ENCODE measurements around the gene DERL3.
"Not testable (repeated sequence)": the region's sequence is repeated elsewhere in the genome, so short reads cannot be mapped to it uniquely, and the experiment has no call there.

The DERL3 gene

GRCh38 chr22:23862103-23862502 is 23.3 kb upstream of the DERL3 start:
- Histone ChIP-seq H3F3A (ENCODE audit: low read depth) (no peaks in the 10 kb centered on the region), H3K9ac (ENCODE audit: low read depth, low read length, poor library complexity, severe bottlenecking) (no peak overlapping the region), H3K4me1 (ENCODE audit: insufficient read depth, low read length, poor library complexity, severe bottlenecking) (peaks cover 17% of the 10 kb centered on the region), H3K9me2 (replicated peaks; ENCODE audit: low read depth, low read length) (no peaks in the 10 kb centered on the region), H2AFZ (ENCODE audit: low read length) (no peak overlapping the region), H3K36me3 (ENCODE audit: insufficient read depth, low read length) (no peaks in the 10 kb centered on the region), H3K4me2 (ENCODE audit: low read depth, low read length, poor library complexity, severe bottlenecking) (no peak overlapping the region), H3K79me2 (ENCODE audit: insufficient read depth, low read length) (peaks cover 10% of the 10 kb centered on the region; the same call in 1 of the 2 replicates), H3K9me3 (ENCODE audit: insufficient read depth, low read depth, low read length) (no peaks in the 10 kb centered on the region), H3K27me3 (ENCODE audit: insufficient read depth, low read length, poor library complexity, severe bottlenecking) (no peaks in the 10 kb centered on the region), H3K4me3 (ENCODE audit: low read length, poor library complexity, severe bottlenecking) (no peak overlapping the region), H4K20me1 (ENCODE audit: insufficient read depth, low read length, poor library complexity, severe bottlenecking) (no peaks in the 10 kb centered on the region)
- no peak for TF ChIP-seq EZH2phosphoT487 (IDR thresholded peaks at IDR 0.05; ENCODE audit: borderline replicate concordance)
- TF ChIP-seq CTCF (conservative IDR thresholded peaks at IDR 0.05; ENCODE audit: low read length): peak; percentile 89

GRCh38 chr22:23860187-23860586 is 21.4 kb upstream of the DERL3 start:
- H3K4me3 ChIP-seq (ENCODE audit: low read length, poor library complexity, severe bottlenecking); H3K27me3 ChIP-seq (ENCODE audit: insufficient read depth, low read length, poor library complexity, severe bottlenecking); H3K9ac ChIP-seq (ENCODE audit: low read depth, low read length, poor library complexity, severe bottlenecking); H3F3A ChIP-seq (ENCODE audit: low read depth); H3K9me2 ChIP-seq (replicated peaks; ENCODE audit: low read depth, low read length); H2AFZ ChIP-seq (ENCODE audit: low read length); H4K20me1 ChIP-seq (ENCODE audit: insufficient read depth, low read length, poor library complexity, severe bottlenecking); H3K4me2 ChIP-seq (ENCODE audit: low read depth, low read length, poor library complexity, severe bottlenecking); H3K36me3 ChIP-seq (ENCODE audit: insufficient read depth, low read length); H3K9me3 ChIP-seq (ENCODE audit: insufficient read depth, low read depth, low read length): not testable (repeated sequence)
- H3K79me2 ChIP-seq (ENCODE audit: insufficient read depth, low read length): peaks cover 10% of the 10 kb centered on the region; the same call in 1 of the 2 replicates
- peaks cover 26% of the 10 kb centered on the region for H3K4me1 ChIP-seq (ENCODE audit: insufficient read depth, low read length, poor library complexity, severe bottlenecking)

GRCh38 chr22:23859201-23859600 is 20.4 kb upstream of the DERL3 start:
- Histone ChIP-seq H3K4me1 (ENCODE audit: insufficient read depth, low read length, poor library complexity, severe bottlenecking) (peaks cover 26% of the 10 kb centered on the region), H3F3A (ENCODE audit: low read depth) (no peaks in the 10 kb centered on the region), H3K4me3 (ENCODE audit: low read length, poor library complexity, severe bottlenecking) (peak overlapping the region; percentile 87), H3K79me2 (ENCODE audit: insufficient read depth, low read length) (peaks cover 10% of the 10 kb centered on the region; the same call in 1 of the 2 replicates), H3K9ac (ENCODE audit: low read depth, low read length, poor library complexity, severe bottlenecking) (peak overlapping the region; percentile 91), H3K4me2 (ENCODE audit: low read depth, low read length, poor library complexity, severe bottlenecking) (peak overlapping the region; percentile 77), H3K36me3 (ENCODE audit: insufficient read depth, low read length) (no peaks in the 10 kb centered on the region), H3K9me3 (ENCODE audit: insufficient read depth, low read depth, low read length) (no peaks in the 10 kb centered on the region), H3K9me2 (replicated peaks; ENCODE audit: low read depth, low read length) (no peaks in the 10 kb centered on the region), H4K20me1 (ENCODE audit: insufficient read depth, low read length, poor library complexity, severe bottlenecking) (no peaks in the 10 kb centered on the region), H2AFZ (ENCODE audit: low read length) (no peak overlapping the region), H3K27me3 (ENCODE audit: insufficient read depth, low read length, poor library complexity, severe bottlenecking) (no peaks in the 10 kb centered on the region)
- TF ChIP-seq CTCF (conservative IDR thresholded peaks at IDR 0.05; ENCODE audit: low read length) (no peak), EZH2phosphoT487 (IDR thresholded peaks at IDR 0.05; ENCODE audit: borderline replicate concordance) (no peak)

GRCh38 chr22:23858484-23858815 is 19.6 kb upstream of the DERL3 start:
- Histone ChIP-seq H3K4me3 (ENCODE audit: low read length, poor library complexity, severe bottlenecking) (peak overlapping the region; percentile 87), H3K79me2 (ENCODE audit: insufficient read depth, low read length) (peaks cover 10% of the 10 kb centered on the region; the same call in 1 of the 2 replicates), H3F3A (ENCODE audit: low read depth) (no peaks in the 10 kb centered on the region), H2AFZ (ENCODE audit: low read length) (no peak overlapping the region), H3K4me1 (ENCODE audit: insufficient read depth, low read length, poor library complexity, severe bottlenecking) (peaks cover 26% of the 10 kb centered on the region), H3K36me3 (ENCODE audit: insufficient read depth, low read length) (no peaks in the 10 kb centered on the region), H3K9me3 (ENCODE audit: insufficient read depth, low read depth, low read length) (no peaks in the 10 kb centered on the region), H3K9ac (ENCODE audit: low read depth, low read length, poor library complexity, severe bottlenecking) (peak overlapping the region; percentile 91), H3K9me2 (replicated peaks; ENCODE audit: low read depth, low read length) (no peaks in the 10 kb centered on the region), H3K4me2 (ENCODE audit: low read depth, low read length, poor library complexity, severe bottlenecking) (peak overlapping the region; percentile 77), H4K20me1 (ENCODE audit: insufficient read depth, low read length, poor library complexity, severe bottlenecking) (no peaks in the 10 kb centered on the region), H3K27me3 (ENCODE audit: insufficient read depth, low read length, poor library complexity, severe bottlenecking) (no peaks in the 10 kb centered on the region)
- peak; percentile 37 for TF ChIP-seq CTCF (conservative IDR thresholded peaks at IDR 0.05; ENCODE audit: low read length)
- no peak for TF ChIP-seq EZH2phosphoT487 (IDR thresholded peaks at IDR 0.05; ENCODE audit: borderline replicate concordance)
